BLaER1 (cell line): ENCODE results near the gene RAP1GAP.

ENCODE experiments used
- H3K27ac ChIP-seq: shearing (Covaris generic); formaldehyde crosslinking; 2 replicates; pipeline ENCODE4 v1.8.1; 2022
- H3K27me3 ChIP-seq: shearing (Covaris generic); formaldehyde crosslinking; 2 replicates; pipeline ENCODE4 v1.8.1; 2022
- H3K36me3 ChIP-seq: shearing (Covaris generic); formaldehyde crosslinking; 2 replicates; pipeline ENCODE4 v1.8.1; 2022
- H3K4me1 ChIP-seq: shearing (Covaris generic); formaldehyde crosslinking; 2 replicates; pipeline ENCODE4 v1.8.1; 2022
- H3K4me2 ChIP-seq: shearing (Covaris generic); formaldehyde crosslinking; 2 replicates; pipeline ENCODE4 v1.8.1; 2022
- H3K4me3 ChIP-seq: shearing (Covaris generic); formaldehyde crosslinking; 2 replicates; pipeline ENCODE4 v1.8.1; 2022
- H3K9ac ChIP-seq: shearing (Covaris generic); formaldehyde crosslinking; 2 replicates; pipeline ENCODE4 v1.8.1; 2022
- H3K9me3 ChIP-seq: shearing (Covaris generic); formaldehyde crosslinking; 2 replicates; pipeline ENCODE4 v1.8.1; 2022
- H4K20me1 ChIP-seq: shearing (Covaris generic); formaldehyde crosslinking; 2 replicates; pipeline ENCODE4 v1.8.1; 2022
- Cebpa-rat ChIP-seq: shearing (Covaris generic); IDR thresholded peaks from 2 replicates; pipeline ENCODE4 v1.8.1; 2022

Gene RAP1GAP

DNA sequence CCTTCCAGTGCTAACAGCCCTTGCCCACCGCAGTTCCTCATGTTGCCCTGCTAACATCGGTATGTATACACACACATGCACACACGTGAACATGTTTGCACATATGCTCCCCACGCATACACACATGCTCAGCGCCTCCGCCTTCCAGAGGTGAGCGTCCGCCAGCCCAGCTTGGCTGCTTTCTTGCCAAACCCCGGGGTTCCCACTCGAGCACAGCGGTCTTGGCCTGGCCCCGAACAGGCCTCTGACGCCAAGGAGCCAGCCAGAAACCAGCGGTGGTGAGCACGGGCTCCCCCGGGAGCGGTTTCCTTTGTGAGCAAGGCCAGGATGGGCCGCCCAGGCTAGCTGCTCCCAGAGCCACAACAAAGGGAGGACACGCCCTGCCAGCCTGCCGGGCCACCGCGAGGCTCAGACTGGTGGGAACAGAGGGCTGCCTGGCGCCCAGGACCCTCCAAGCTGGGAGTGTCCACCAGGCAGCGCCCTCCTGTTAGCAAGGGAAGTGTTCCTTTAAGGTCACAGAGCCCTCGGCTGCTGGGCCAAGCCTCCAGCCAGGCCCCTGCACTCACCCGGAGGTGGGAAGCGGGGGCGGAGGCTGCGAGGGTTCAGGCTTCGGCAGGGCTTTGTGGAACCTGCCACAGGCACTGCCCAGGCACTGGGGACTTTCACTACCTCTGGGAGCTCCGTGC, 94.5 kb downstream of the RAP1GAP start:
- no peak overlapping the region for H3K27ac ChIP-seq
- H3K4me2 ChIP-seq = peak overlapping the region; percentile 67
- H4K20me1 ChIP-seq = no peaks in the 10 kb centered on the region
- H3K4me3 ChIP-seq = 0 out of 2 replicates have a peak overlapping the region, but pooled peaks have one; percentile 6
- H3K36me3 ChIP-seq = no peaks in the 10 kb centered on the region
- no peak for TF ChIP-seq Cebpa-rat
- no peaks in the 10 kb centered on the region for H3K27me3 ChIP-seq
- H3K9ac ChIP-seq = 0 out of 2 replicates have a peak overlapping the region, but pooled peaks have one; percentile 39
- peaks cover 26% of the 10 kb centered on the region for H3K4me1 ChIP-seq
- no peaks in the 10 kb centered on the region for H3K9me3 ChIP-seq

DNA sequence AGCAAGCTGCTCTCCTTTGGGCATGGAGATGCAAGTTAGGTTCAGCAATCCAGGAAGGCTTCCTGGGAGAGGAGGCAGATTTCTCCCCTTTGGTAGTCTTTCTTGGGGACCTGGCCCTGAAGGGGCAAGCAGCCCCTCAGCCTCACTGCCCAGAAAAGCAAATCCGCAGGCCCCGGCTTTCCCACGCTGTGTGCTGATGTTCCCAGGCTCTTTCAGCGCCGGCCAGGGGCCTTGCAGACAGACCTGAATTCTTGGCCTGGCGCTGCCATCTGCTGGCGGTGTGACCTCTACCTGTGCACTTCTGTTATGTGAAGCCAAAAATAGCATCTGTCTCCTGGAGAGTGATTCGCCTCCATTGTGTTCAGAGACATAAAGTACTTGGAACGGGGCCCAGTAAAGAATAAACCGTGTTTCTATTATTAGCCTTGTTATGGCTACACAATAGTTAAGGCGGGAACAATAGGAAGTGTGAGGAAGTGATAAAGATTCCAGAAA, 95.1 kb downstream of the RAP1GAP start:
- H3K36me3 ChIP-seq = no peaks in the 10 kb centered on the region
- TF ChIP-seq Cebpa-rat = no peak
- no peaks in the 10 kb centered on the region for H4K20me1 ChIP-seq
- peak overlapping the region; percentile 67 for H3K4me2 ChIP-seq
- H3K4me3 ChIP-seq = 0 out of 2 replicates have a peak overlapping the region, but pooled peaks have one; percentile 6
- no peak overlapping the region for H3K27ac ChIP-seq
- H3K9ac ChIP-seq = 0 out of 2 replicates have a peak overlapping the region, but pooled peaks have one; percentile 39
- H3K27me3 ChIP-seq = no peaks in the 10 kb centered on the region
- H3K4me1 ChIP-seq = peaks cover 32% of the 10 kb centered on the region
- H3K9me3 ChIP-seq = no peaks in the 10 kb centered on the region

DNA sequence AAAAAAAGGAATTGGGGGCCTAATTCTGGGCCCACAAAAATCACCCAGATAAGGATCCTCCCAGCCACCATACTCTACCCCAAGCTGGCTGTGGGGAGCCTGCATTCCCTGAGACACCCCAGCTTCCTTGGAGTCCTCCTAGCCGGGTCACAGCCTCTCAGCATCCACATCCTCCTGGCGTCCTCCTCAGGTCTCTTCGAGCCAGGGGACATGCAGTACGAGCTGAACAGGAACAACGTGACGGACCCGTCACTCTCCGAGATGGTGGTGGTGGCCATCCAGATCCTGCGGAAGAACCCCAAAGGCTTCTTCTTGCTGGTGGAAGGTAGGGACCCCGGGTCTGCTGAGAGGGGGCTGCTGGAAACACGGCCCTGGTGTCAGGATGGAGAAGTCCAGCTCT, 95.7 kb downstream of the RAP1GAP start:
- H3K9me3 ChIP-seq = no peaks in the 10 kb centered on the region
- H3K9ac ChIP-seq = no peak overlapping the region
- H3K27me3 ChIP-seq = no peaks in the 10 kb centered on the region
- no peaks in the 10 kb centered on the region for H4K20me1 ChIP-seq
- H3K4me3 ChIP-seq = no peak overlapping the region
- peaks cover 38% of the 10 kb centered on the region for H3K4me1 ChIP-seq
- no peak for TF ChIP-seq Cebpa-rat
- H3K27ac ChIP-seq = no peak overlapping the region
- H3K4me2 ChIP-seq = no peak overlapping the region; the same call in 1 of the 2 replicates
- no peaks in the 10 kb centered on the region for H3K36me3 ChIP-seq

DNA sequence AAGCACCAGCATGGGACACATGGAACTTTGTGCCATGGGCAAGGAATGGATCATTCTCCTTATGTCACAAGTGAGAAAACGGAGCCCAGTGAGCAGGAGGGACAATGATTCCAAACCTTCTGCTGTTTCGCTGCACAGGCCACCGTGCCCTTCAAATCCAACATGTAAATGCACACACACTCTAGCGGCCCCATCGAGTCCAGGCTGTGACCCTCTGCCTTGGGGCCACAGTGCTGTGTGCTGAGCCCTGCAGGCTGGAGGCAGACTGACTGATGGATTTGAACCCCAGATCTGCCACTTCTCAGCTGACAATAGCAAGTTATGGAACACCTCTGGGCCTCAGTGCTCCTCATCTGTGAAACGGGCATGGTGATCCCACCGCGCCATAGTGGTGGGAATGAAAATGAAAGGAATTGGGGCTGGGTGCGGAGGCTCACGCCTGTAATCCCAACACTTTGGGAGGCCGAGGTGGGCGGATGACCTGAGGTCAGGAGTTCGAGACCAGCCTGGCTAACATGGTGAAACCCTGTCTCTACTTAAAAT, 96.4 kb downstream of the RAP1GAP start:
- Histone ChIP-seq H3K9ac (no peak overlapping the region), H4K20me1 (no peaks in the 10 kb centered on the region), H3K36me3 (no peaks in the 10 kb centered on the region), H3K27me3 (no peaks in the 10 kb centered on the region), H3K27ac (no peak overlapping the region), H3K4me3 (no peak overlapping the region), H3K9me3 (no peaks in the 10 kb centered on the region), H3K4me1 (peaks cover 44% of the 10 kb centered on the region), H3K4me2 (no peak overlapping the region)
- no peak for TF ChIP-seq Cebpa-rat

DNA sequence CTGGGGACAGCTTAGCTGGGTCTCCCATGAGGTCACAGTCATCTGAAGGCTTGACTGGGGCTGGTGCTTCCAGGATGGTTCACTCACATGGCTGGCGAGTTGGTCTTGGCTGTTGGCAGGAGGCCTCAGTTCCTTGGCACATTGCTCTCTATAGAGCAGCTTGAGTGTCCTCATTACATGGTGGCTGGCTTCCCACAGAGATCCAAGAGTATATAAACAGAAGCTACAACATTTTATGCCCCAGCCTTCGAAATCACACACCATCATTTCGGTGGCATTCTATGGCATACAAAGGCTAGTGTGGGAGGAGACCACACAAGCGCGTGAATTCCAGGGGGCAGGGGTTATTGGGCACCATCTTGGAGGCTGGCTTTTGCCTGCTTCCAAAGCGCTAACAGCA, 96.9 kb downstream of the RAP1GAP start:
- TF ChIP-seq Cebpa-rat = no peak
- Histone ChIP-seq H3K9me3 (no peaks in the 10 kb centered on the region), H3K27me3 (no peaks in the 10 kb centered on the region), H3K4me2 (no peak overlapping the region), H3K36me3 (no peaks in the 10 kb centered on the region), H3K9ac (no peak overlapping the region), H3K4me3 (no peak overlapping the region), H3K4me1 (peaks cover 50% of the 10 kb centered on the region), H3K27ac (no peak overlapping the region), H4K20me1 (no peaks in the 10 kb centered on the region)

DNA sequence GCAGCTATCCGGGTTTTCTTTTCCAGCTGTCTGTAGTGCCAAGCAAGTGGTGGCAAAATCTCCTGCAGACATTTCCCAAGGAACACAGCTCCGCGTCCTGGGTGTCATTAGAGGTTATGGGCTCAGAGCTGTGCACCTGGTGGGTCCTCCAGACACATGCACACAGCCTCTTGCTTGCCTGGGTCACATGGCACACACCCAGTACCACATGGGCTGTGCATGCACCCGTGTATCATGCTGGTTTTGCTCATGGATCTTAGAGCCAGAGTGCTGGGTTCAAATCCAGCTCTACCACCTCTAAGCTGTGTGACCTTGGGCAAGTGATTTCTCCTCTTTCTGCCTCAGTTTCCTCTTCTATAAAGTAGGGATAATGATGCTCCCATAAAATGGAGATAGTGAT, 98.3 kb downstream of the RAP1GAP start:
- Histone ChIP-seq H3K4me3 (no peak overlapping the region), H3K27ac (no peak overlapping the region), H3K36me3 (no peaks in the 10 kb centered on the region), H3K9ac (no peak overlapping the region), H4K20me1 (no peaks in the 10 kb centered on the region), H3K4me1 (peaks cover 59% of the 10 kb centered on the region), H3K4me2 (no peak overlapping the region), H3K27me3 (no peaks in the 10 kb centered on the region), H3K9me3 (no peaks in the 10 kb centered on the region)
- TF ChIP-seq Cebpa-rat = no peak

DNA sequence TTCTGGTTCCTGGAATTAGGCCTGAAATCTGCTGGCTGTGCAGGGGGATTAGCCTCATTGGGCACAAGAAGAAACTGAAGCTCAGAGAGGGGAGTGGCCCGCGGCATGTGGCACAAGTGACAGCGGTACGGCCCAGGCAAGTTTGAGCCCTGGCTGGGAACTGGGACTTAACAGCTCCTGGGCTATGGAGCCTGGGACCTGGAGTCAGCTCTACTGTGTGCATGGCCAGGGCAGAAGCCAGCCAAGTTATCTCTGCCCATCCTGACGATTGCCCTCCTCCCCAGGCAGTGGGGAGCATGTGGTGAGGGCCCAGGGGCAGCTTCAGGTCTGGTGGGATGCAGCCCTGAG, 98.7 kb downstream of the RAP1GAP start:
- no peaks in the 10 kb centered on the region for H3K27me3 ChIP-seq
- H3K9me3 ChIP-seq = no peaks in the 10 kb centered on the region
- no peak for TF ChIP-seq Cebpa-rat
- no peak overlapping the region for H3K4me3 ChIP-seq
- no peak overlapping the region for H3K27ac ChIP-seq
- H3K9ac ChIP-seq = no peak overlapping the region
- no peaks in the 10 kb centered on the region for H3K36me3 ChIP-seq
- no peak overlapping the region for H3K4me2 ChIP-seq
- peaks cover 59% of the 10 kb centered on the region for H3K4me1 ChIP-seq
- H4K20me1 ChIP-seq = no peaks in the 10 kb centered on the region

DNA sequence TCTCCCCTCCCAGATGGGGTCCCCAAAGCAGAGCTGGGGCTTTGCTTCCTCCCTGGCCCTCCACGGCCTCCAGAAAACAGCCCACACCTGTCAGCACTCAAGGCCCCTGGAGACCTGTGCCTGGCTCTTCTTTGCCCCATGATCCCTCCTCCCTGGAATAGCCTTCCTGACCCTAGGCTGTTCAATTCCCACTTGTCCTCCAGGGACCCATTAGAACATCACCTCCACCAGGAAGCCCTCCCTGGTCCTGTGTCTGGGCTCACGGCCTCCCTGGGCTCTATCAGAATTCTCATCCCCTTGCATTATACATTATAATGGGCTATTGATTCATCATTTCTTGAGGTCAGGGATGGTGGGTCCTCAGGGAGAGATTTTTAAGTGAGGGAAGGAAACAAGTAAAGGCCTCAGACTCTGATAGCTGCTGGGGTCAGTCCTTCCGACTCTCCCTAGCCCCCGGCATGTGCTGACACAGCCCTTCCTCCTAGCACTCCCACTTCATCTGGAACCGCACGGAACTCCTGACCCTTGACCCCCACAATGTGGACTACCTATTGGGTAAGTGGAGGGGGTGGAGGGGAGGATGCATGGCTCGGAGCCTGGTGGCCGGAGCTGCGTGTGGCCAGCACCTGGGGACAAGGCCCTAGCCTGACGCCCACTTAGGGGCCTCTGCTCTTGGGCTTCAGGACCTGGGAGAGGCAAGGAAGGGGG, 99.2 kb downstream of the RAP1GAP start:
- Histone ChIP-seq H4K20me1 (peaks cover 3% of the 10 kb centered on the region; the same call in 1 of the 2 replicates), H3K36me3 (no peaks in the 10 kb centered on the region), H3K4me1 (peaks cover 56% of the 10 kb centered on the region)

DNA sequence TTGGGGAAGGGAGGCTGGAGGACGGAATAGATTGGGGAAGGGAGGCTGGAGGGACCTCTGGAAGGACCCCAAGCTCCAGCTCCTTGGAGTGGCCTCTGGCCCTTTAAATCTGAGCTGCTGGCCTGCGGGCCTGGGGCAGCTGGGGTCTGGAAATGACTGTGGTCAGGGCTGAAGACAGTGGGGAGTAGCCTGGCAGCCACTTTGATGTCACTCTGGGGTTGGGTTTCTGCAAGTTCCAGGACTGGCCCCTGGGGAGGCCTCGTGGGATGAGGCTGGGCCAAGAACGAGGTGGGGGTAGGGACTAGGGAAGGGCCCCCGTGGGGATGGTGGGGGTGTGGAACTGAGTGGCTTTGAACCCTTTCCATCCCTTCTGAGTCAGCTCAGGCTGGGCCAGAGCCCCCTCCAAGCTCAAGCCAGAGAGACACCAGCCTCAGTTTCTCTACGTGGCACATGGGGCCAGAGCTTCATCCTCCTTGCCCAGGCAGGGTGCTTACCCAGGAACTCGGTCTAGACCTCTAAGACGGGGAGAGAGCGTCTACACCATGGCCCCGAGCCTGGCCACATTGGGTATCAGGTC, 100.3 kb downstream of the RAP1GAP start:
- H3K36me3 ChIP-seq = no peaks in the 10 kb centered on the region

More for the DNA sequence above, 99.2 kb downstream of the RAP1GAP start:
- Histone ChIP-seq H3K27me3 (no peaks in the 10 kb centered on the region), H3K9me3 (no peaks in the 10 kb centered on the region), H3K9ac (no peak overlapping the region), H3K27ac (no peak overlapping the region), H3K4me3 (no peak overlapping the region), H3K4me2 (peak overlapping the region; percentile 80)
- TF ChIP-seq Cebpa-rat = no peak

More for the DNA sequence above, 100.3 kb downstream of the RAP1GAP start:
- Histone ChIP-seq H3K4me2 (peak overlapping the region; percentile 80), H3K27me3 (no peaks in the 10 kb centered on the region), H3K27ac (no peak overlapping the region), H3K4me1 (peaks cover 56% of the 10 kb centered on the region), H3K4me3 (no peak overlapping the region), H3K9ac (no peak overlapping the region), H3K9me3 (no peaks in the 10 kb centered on the region), H4K20me1 (peaks cover 13% of the 10 kb centered on the region; the same call in 1 of the 2 replicates)
- no peak for TF ChIP-seq Cebpa-rat
